ENCODE measurements around the gene ICOSLG.
"Not testable (repeated sequence)": the region's sequence is repeated elsewhere in the genome, so short reads cannot be mapped to it uniquely, and the experiment has no call there.

Gene ICOSLG, protein sequence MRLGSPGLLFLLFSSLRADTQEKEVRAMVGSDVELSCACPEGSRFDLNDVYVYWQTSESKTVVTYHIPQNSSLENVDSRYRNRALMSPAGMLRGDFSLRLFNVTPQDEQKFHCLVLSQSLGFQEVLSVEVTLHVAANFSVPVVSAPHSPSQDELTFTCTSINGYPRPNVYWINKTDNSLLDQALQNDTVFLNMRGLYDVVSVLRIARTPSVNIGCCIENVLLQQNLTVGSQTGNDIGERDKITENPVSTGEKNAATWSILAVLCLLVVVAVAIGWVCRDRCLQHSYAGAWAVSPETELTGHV

DNA sequence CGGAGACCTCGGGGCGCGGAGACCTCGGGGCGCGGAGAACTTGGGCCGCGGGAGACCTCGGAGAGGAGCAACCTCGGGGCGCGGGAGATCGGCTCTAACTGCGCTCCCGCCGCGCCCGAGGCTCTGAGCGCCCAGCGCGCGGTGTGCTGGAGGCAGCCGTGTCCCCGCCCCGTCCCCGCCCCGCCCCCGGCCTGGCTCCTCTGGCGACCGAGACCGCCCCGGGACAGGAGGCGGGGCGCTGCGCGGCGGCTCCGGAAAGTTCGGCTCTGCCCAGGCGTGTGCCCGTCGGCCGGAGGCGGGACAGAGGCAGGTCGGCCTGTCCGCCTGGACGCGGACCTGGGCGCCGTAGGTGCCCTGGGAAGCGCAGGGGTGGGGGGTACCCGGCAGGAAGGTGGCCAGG is at the start of gene ICOSLG:
Gene ICOSLG, minus strand, starts transcription at position 102 of the 400 bp plus-strand sequence. CDS start 126 bp downstream, outside the sequence.
- DNase-seq = not testable (repeated sequence)

GRCh38 chr21:44289381-44290010 is 48.8 kb upstream of the ICOSLG start:
- DNase-seq = no peak

GRCh38 chr21:44288251-44289110 is 47.7 kb upstream of the ICOSLG start:
- no peak for DNase-seq

DNA sequence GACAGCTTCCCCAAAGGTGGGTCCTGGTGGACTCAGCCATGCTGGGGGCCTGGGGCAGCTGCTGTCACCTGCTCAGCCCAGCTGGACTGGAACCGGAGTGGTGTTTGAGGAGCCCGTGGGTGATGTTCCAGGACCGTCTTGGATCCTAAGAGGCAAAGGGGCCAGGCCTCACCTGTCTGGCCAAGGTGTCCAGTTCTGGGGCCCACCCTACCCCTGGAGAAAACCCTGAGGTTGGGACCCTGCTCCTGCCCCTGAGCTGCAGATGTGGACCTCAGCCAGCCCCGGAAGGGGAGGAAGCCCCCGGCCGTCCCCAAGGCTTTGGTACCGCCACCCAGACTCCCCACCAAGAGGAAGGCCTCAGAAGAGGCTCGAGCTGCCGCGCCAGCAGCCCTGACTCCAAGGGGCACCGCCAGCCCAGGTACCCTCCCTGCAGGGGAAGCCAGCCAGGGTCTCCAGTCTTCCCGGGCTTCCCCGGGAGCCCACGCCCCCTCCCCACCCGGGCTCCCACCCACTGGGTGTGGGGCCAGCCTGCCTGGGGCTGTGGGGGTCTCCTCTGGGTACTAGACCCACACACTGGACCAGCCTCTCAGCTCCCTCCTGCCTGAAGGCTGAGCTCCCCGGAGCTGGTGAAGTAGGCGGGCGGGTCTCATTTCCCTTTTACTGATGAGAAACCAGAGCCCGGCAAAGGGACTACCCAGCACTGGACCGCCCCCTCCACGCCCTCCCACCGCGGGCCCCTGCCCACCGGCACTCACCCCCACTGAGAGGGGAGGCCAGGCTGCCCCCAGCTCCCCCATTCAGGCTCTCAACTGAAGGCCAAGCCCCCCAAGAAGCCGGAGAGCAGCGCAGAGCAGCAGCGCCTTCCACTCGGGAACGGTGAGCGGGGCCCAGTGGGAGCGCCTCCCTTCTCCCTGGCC is 46.2 kb upstream of the ICOSLG start:
- DNase-seq = no peak

- no peak for DNase-seq
Measured at GRCh38 chr21:44286086-44286715, 45.5 kb upstream of the ICOSLG start.

DNA sequence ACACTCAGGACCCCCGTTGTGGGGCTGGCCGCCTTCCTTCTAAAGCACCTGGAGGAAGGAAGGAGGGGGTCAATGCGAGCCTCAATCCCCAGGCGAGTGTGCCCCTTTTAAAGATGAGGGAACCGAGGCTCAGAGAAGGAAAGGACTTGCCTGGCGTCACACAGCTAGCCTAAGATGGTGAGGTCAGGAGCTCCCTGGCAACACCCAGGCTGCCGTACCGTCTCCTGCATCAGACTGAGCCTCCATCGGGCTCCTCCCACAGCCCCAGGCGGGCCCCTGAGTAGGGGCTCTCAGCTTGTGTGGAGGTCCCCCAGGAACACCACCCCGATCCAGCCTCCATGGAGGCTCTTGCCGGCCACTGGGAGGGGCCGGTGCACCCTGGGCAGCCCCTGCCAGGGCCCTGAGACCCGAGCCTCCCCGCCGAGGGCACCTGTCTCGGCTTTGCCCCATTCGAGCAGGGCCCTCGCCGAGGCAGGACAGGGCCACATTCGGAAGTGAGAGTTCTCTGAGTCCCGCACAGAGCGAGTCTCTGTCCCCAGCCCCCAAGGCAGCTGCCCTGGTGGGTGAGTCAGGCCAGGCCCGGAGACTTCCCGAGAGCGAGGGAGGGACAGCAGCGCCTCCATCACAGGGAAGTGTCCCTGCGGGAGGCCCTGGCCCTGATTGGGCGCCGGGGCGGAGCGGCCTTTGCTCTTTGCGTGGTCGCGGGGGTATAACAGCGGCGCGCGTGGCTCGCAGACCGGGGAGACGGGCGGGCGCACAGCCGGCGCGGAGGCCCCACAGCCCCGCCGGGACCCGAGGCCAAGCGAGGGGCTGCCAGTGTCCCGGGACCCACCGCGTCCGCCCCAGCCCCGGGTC is 44.6 kb upstream of the ICOSLG start, which contains the start of gene AIRE:
Gene AIRE, plus strand, starts transcription at position 739 of the 855 bp plus-strand sequence. CDS start 131 bp downstream, outside the sequence.
- no peak for DNase-seq

GRCh38 chr21:44283948-44284347 is 43.2 kb upstream of the ICOSLG start:
- DNase-seq = no peak

DNA sequence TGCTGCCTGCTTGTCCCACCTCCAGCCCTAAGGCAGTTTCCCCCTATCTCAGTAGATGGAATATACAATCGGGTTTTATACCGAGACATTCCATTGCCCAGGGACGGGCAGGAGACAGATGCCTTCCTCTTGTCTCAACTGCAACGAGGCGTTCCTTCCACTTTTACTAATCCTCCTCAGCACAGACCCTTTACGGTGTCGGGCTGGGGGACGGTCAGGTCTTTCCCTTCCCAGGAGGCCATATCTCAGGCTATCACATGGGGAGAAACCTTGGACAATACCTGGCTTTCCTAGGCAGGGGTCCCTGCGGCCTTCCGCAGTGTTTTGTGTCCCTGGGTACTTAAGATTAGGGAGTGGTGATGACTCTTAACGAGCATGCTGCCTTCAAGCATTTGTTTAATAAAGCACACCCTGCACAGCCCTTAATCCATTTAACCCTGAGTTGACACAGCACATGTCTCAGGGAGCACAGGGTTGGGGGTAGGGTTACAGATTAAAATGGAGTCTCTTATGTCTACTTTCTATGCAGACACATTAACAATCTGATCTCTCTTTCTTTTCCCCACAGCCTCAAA is 42.6 kb upstream of the ICOSLG start:
- not testable (repeated sequence) for DNase-seq

DNA sequence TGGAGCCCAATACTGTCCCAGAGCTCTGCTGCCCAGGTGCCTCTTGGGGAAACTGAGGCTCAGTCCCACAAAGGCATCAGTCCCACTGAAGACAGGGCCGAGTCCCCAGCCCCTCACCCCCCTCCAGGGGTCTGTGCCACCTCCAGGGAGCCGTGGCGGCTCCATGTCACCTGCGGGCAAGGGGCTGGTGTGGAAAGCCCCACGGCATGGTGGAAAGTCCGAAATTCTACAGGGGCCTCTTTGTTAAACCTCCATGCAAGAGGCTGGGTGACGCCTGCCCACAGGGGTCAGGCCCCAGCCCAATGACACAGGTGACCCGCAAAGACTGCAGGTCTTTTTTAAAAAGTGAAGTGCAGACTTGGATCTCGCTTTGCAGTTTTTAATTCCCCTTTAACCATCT is 41.6 kb upstream of the ICOSLG start:
- no peak for DNase-seq

GRCh38 chr21:44281801-44282200 is 41.1 kb upstream of the ICOSLG start:
- DNase-seq = no peak

DNA sequence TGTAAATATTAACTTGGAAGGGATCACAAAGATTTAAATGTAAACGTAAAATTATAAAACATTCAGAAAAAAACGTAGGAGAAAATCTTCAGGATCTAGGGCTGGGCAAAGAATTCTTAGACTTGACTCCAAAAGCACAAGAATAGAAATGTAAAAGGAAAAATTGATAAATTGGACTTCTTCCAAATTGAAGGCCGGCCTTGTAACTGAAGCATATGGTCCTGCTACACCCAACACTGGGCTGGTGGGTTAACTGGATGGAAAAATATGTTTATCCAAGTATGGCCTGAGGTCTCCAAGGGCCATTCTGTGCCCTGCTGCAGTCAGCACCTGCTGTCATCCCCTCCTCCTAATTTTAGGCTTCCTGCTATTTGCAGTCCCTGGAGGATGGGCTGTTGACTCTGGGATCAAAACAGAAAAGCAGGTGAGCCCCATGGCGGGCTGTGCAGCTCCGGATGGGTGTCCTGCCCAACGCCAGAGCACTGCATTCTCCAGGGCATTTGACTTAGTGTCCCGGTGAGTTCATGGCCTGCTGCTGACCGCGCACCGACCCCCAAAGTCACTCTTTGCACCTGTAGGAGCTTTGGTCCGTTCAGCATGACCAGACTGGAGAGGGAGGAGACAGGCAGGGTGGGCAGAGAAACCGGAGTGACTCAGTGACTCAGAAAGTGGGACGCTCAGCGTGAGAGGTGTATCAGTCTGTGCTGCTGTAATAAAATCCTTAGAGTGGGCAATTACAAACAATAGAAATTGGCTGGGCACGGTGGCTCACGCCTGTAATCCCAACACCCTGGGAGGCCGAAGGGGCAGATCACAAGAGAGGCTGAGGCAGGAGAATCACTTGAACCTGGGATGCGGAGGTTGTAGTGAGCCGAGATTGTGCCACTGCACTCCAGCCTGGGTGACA is 38.9 kb upstream of the ICOSLG start:
- no peak for DNase-seq

GRCh38 chr21:44275041-44275440 is 34.3 kb upstream of the ICOSLG start:
- DNase-seq = no peak

DNA sequence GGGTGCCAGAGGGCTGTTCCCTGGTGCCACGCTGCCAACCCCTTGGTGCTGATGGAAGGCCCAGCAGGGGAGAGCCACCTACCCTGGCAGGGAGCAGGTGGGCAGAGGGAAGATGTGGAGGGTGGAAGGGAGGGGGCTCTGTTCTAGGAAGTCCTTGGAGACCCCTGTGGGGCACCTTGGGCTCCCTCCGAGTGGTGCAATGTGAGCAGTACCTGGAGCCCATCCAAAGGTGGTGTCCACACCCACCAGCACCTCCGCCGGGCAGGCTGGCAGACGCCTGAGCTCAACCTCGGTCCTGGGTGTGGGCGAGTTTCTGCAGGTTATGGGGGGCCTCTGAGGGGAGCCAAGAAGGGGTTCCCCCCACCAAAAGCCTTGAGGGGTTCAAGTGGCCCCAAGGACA is 32.3 kb upstream of the ICOSLG start:
- no peak for DNase-seq

- no peak for DNase-seq
Measured at GRCh38 chr21:44272284-44272858, 31.6 kb upstream of the ICOSLG start.

DNA sequence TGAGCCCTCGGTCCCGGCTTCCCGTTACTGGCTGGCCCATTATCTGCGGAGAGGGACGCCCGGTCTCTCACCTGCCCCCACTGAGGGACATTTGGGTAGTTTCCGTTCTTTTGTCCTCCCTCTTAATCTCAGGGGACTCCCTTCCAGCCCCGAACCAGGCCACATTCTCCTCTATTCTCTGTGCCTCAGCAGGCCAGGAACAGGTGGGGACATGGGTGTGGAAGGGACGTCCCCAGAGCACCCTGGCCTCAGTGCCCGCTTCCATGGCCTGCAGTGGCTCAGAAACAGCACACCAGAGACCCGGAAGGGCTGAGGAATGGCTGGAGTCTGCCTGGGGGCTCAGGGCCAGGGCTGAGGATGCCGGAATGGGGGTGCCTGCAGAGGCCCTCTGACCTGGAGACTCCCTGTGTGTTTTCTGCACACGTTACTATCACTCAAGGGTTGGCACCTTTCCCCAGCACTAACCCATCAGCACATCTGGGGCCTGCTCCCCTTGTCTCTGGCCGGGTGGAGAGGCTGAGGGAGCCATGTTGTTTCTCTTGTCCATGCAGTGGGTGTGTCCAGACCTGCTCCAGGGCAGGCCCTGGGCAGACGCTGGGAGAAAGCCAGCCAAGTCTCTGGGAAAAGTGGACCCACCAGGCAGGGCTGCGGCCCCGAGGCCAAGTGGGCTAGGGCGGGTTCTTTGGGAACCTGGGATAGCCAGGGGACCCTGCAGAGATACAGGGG is 31.0 kb upstream of the ICOSLG start:
- DNase-seq = no peak

DNA sequence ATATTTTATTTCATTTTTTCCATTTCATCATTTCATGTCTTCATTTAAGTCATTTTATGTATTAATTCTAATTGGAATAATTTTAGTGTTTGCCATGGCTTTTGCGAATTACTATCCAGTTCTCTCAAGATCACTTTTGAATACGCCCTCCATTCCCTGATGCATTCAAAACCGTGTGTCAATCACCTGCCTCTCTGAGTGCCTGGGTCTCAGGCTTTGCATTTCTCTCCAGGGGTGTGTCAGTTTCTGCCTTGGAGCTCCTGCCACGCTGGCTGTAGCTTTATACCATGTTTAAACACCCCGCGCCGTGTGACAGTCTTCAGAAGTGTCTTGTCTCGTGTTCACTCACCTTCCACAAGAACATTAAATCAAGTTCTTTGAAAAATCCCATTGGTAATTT is 28.3 kb upstream of the ICOSLG start:
- no peak for DNase-seq

- no peak for DNase-seq
Measured at GRCh38 chr21:44267655-44268142, 27.0 kb upstream of the ICOSLG start.

- no peak for DNase-seq
Measured at GRCh38 chr21:44265734-44266270, 25.1 kb upstream of the ICOSLG start.
